Measurements from ENCODE around the gene KCNK10. TPM values are rescaled to one million over a fixed set of nuclear protein-coding genes. Genes with fewer than 3 reads are reported as not detected.

Gene KCNK10
- total and polyA plus RNA-seq, 2 experiments from 2014 or later: not detected

GRCh38 chr14:88327497-88327896 is 4.4 kb upstream of the KCNK10 start:
- Histone ChIP-seq H3K4me2 (ENCODE audit: unreplicated experiment) (no peak overlapping the region), H4K20me1 (ENCODE audit: insufficient read depth) (no peaks in the 10 kb centered on the region)

GRCh38 chr14:88326352-88327103 is 3.5 kb upstream of the KCNK10 start:
- no peak overlapping the region for H2AFZ ChIP-seq
- no peak for DNase-seq
- H3K36me3 ChIP-seq (ENCODE audit: low read depth): no peaks in the 10 kb centered on the region
- no peaks in the 10 kb centered on the region for H4K20me1 ChIP-seq (ENCODE audit: insufficient read depth)
- no peak overlapping the region for H3K27ac ChIP-seq
- peaks cover 68% of the 10 kb centered on the region for H3K27me3 ChIP-seq (replicated peaks; ENCODE audit: insufficient read depth)
- no peak overlapping the region for H3K4me2 ChIP-seq (ENCODE audit: unreplicated experiment)
- H3K4me3 ChIP-seq: no peak overlapping the region
- 1% methylated on average over 33 to 37 of the region's 37 CpGs for WGBS, 2 experiments (ENCODE audit: low coverage in 1 of 2, low lambda C conversion rate in 2 of 2, missing lambda C conversion rate in 2 of 2)
- H3K9me2 ChIP-seq (ENCODE audit: insufficient read depth): no peaks in the 10 kb centered on the region
- no peaks in the 10 kb centered on the region for H3F3A ChIP-seq (ENCODE audit: insufficient read depth)
- no peak for TF ChIP-seq EZH2 (IDR thresholded peaks at IDR 0.05; ENCODE audit: insufficient read depth, poor library complexity, severe bottlenecking)
- no peak for TF ChIP-seq EZH2phosphoT487 (IDR thresholded peaks at IDR 0.05; ENCODE audit: insufficient read depth, low read depth)
- H3K9me3 ChIP-seq (ENCODE audit: low read depth): no peaks in the 10 kb centered on the region
- no peaks in the 10 kb centered on the region for H3K79me2 ChIP-seq (ENCODE audit: insufficient read depth)
- H3K4me1 ChIP-seq (ENCODE audit: insufficient read depth): no peaks in the 10 kb centered on the region
- in situ Hi-C loops (cut with MboI): no loop called here
- H3K9ac ChIP-seq: no peak overlapping the region

More at GRCh38 chr14:88327497-88327896, 4.4 kb upstream of the KCNK10 start:
- DNase-seq: no peak
- Histone ChIP-seq H3K4me1 (ENCODE audit: insufficient read depth) (no peaks in the 10 kb centered on the region), H3F3A (ENCODE audit: insufficient read depth) (no peaks in the 10 kb centered on the region), H3K27ac (no peak overlapping the region), H2AFZ (no peak overlapping the region), H3K79me2 (ENCODE audit: insufficient read depth) (no peaks in the 10 kb centered on the region), H3K27me3 (replicated peaks; ENCODE audit: insufficient read depth) (peaks cover 61% of the 10 kb centered on the region), H3K4me3 (no peak overlapping the region), H3K9me2 (ENCODE audit: insufficient read depth) (no peaks in the 10 kb centered on the region), H3K9me3 (ENCODE audit: low read depth) (no peaks in the 10 kb centered on the region), H3K9ac (no peak overlapping the region), H3K36me3 (ENCODE audit: low read depth) (no peaks in the 10 kb centered on the region)
- no peak for TF ChIP-seq EZH2 (IDR thresholded peaks at IDR 0.05; ENCODE audit: insufficient read depth, poor library complexity, severe bottlenecking)
- TF ChIP-seq EZH2phosphoT487 (IDR thresholded peaks at IDR 0.05; ENCODE audit: insufficient read depth, low read depth): no peak
- in situ Hi-C loops (cut with MboI): no loop called here
- WGBS, 2 experiments (ENCODE audit: low coverage in 1 of 2, low lambda C conversion rate in 2 of 2, missing lambda C conversion rate in 2 of 2): 36 to 55% methylated on average over 1 of the region's 1 CpG

GRCh38 chr14:88325883-88326282 is 2.8 kb upstream of the KCNK10 start:
- H3K4me1 ChIP-seq (ENCODE audit: insufficient read depth): no peaks in the 10 kb centered on the region
- H3K27me3 ChIP-seq (replicated peaks; ENCODE audit: insufficient read depth): peaks cover 74% of the 10 kb centered on the region
- no peak overlapping the region for H3K9ac ChIP-seq
- in situ Hi-C loops (cut with MboI): no loop called here
- H3K36me3 ChIP-seq (ENCODE audit: low read depth): no peaks in the 10 kb centered on the region
- H4K20me1 ChIP-seq (ENCODE audit: insufficient read depth): no peaks in the 10 kb centered on the region
- no peak overlapping the region for H2AFZ ChIP-seq
- no peaks in the 10 kb centered on the region for H3F3A ChIP-seq (ENCODE audit: insufficient read depth)
- no peak overlapping the region for H3K4me2 ChIP-seq (ENCODE audit: unreplicated experiment)
- no peaks in the 10 kb centered on the region for H3K9me2 ChIP-seq (ENCODE audit: insufficient read depth)
- H3K4me3 ChIP-seq: no peak overlapping the region
- no peaks in the 10 kb centered on the region for H3K9me3 ChIP-seq (ENCODE audit: low read depth)
- whole genome bisulfite sequencing, 2 experiments (ENCODE audit: low coverage in 1 of 2, low lambda C conversion rate in 2 of 2, missing lambda C conversion rate in 2 of 2): 11 to 14% methylated on average over 5 of the region's 5 CpGs
- no peak overlapping the region for H3K27ac ChIP-seq
- DNase-seq: no peak
- no peaks in the 10 kb centered on the region for H3K79me2 ChIP-seq (ENCODE audit: insufficient read depth)
- no peak for TF ChIP-seq EZH2phosphoT487 (IDR thresholded peaks at IDR 0.05; ENCODE audit: insufficient read depth, low read depth)
- TF ChIP-seq EZH2 (IDR thresholded peaks at IDR 0.05; ENCODE audit: insufficient read depth, poor library complexity, severe bottlenecking): no peak

- Histone ChIP-seq H3F3A (ENCODE audit: insufficient read depth) (no peaks in the 10 kb centered on the region), H3K79me2 (ENCODE audit: insufficient read depth) (no peaks in the 10 kb centered on the region), H3K36me3 (ENCODE audit: low read depth) (no peaks in the 10 kb centered on the region), H3K4me2 (ENCODE audit: unreplicated experiment) (no peak overlapping the region), H3K27me3 (replicated peaks; ENCODE audit: insufficient read depth) (peaks cover 83% of the 10 kb centered on the region), H3K27ac (no peak overlapping the region), H3K4me1 (ENCODE audit: insufficient read depth) (no peaks in the 10 kb centered on the region), H3K4me3 (no peak overlapping the region), H3K9me3 (ENCODE audit: low read depth) (no peaks in the 10 kb centered on the region), H2AFZ (no peak overlapping the region), H3K9me2 (ENCODE audit: insufficient read depth) (no peaks in the 10 kb centered on the region), H4K20me1 (ENCODE audit: insufficient read depth) (no peaks in the 10 kb centered on the region), H3K9ac (no peak overlapping the region)
- TF ChIP-seq EZH2phosphoT487 (IDR thresholded peaks at IDR 0.05; ENCODE audit: insufficient read depth, low read depth): no peak
- no peak for TF ChIP-seq EZH2 (IDR thresholded peaks at IDR 0.05; ENCODE audit: insufficient read depth, poor library complexity, severe bottlenecking)
- in situ Hi-C loops (cut with MboI): no loop called here
- no peak for DNase-seq
- WGBS, 2 experiments (ENCODE audit: low coverage in 1 of 2, low lambda C conversion rate in 2 of 2, missing lambda C conversion rate in 2 of 2): 47 to 59% methylated on average over 6 of the region's 6 CpGs
Measured at GRCh38 chr14:88324930-88325329, 1.9 kb upstream of the KCNK10 start.

All from GM23248 (cell line).